SK-N-SH (cell line): ENCODE results near the gene OR56A5. TPM values are rescaled to one million over a fixed set of nuclear protein-coding genes. Genes with fewer than 3 reads are reported as not detected.
"Not testable (repeated sequence)": the region's sequence is repeated elsewhere in the genome, so short reads cannot be mapped to it uniquely, and the experiment has no call there.

Source experiments
- CTCF ChIA-PET: fragments of 300-600, 350-600 bp; formaldehyde crosslinking; extraction: SDS; loops from one replicate; lab custom pipeline; 2021; lab: Yijun Ruan, JAX
- POLR2A ChIA-PET: fragments of 350-600 bp; sonication (Branson Sonifier 250); formaldehyde crosslinking; extraction: SDS; loops from one replicate; lab custom pipeline; 2020; ENCODE audit warnings: antibody characterized with exemption, inconsistent platforms; lab: Yijun Ruan, JAX
- DNase-seq: peaks from one replicate; pipeline ENCODE4 v3.0.0; 2012
- H2AFZ ChIP-seq: fragments of 200-600 bp; sonication (generic); 2 replicates; pipeline ENCODE4 v1.8.1; 2016; ENCODE audit warnings: antibody characterized with exemption, mild to moderate bottlenecking, low read depth
- H3F3A ChIP-seq: fragments of 200-600 bp; sonication (generic); replicated peaks from 2 replicates; pipeline ENCODE3; 2016; ENCODE audit warnings: antibody characterized with exemption, mild to moderate bottlenecking; ENCODE audit not compliant: insufficient read depth
- H3K27ac ChIP-seq, 2 experiments: fragments of 200-500 bp in 1 of 2; fragments of 200-600 bp in 1 of 2; sonication (Bioruptor generic) in 1 of 2; sonication (generic), shearing (Covaris generic) in 1 of 2; 2 replicates each; pipeline versions ENCODE4 v1.5.1 to v1.6.1; 2014 to 2016; ENCODE audit warnings: low read depth in 2 of 2, inconsistent platforms in 1 of 2, low read length in 1 of 2, mild to moderate bottlenecking in 1 of 2, mixed read lengths in 1 of 2
- H3K27me3 ChIP-seq: fragments of 200-600 bp; sonication (generic), shearing (Covaris generic); 2 replicates; pipeline ENCODE4 v1.6.1; 2016; ENCODE audit warnings: mixed run types; ENCODE audit not compliant: insufficient read depth
- H3K36me3 ChIP-seq, 2 experiments: fragments of 200-500 bp in 1 of 2; fragments of 200-600 bp in 1 of 2; sonication (Bioruptor generic) in 1 of 2; sonication (generic) in 1 of 2; replicated peaks in 1 of 2; 2 replicates each; pipeline versions ENCODE3 to v1.5.1; 2014 to 2016; ENCODE audit warnings: low read length in 1 of 2, mild to moderate bottlenecking in 1 of 2; ENCODE audit not compliant: insufficient read depth in 2 of 2, control insufficient read depth in 1 of 2
- H3K4me1 ChIP-seq, 2 experiments: fragments of 200-500 bp in 1 of 2; fragments of 200-600 bp in 1 of 2; sonication (Bioruptor generic) in 1 of 2; sonication (generic), shearing (Covaris generic) in 1 of 2; 2 replicates each; pipeline versions ENCODE4 v1.5.1 to v1.6.1; 2014 to 2016; ENCODE audit warnings: low read depth in 1 of 2, low read length in 1 of 2, mixed run types in 1 of 2; ENCODE audit not compliant: insufficient read depth in 2 of 2, control insufficient read depth in 1 of 2
- H3K4me2 ChIP-seq: fragments of 200-600 bp; sonication (generic), shearing (Covaris generic); 2 replicates; pipeline ENCODE4 v1.6.1; 2017; ENCODE audit warnings: mixed run types
- H3K4me3 ChIP-seq, 2 experiments: fragments of 200-500 bp in 1 of 2; fragments of 200-600 bp in 1 of 2; sonication (Bioruptor generic) in 1 of 2; sonication (generic), shearing (Covaris generic) in 1 of 2; 2 replicates each; pipeline versions ENCODE4 v1.5.1 to v1.8.1; 2014 to 2016; ENCODE audit warnings: low read depth in 2 of 2, inconsistent platforms in 1 of 2, low read length in 1 of 2, mild to moderate bottlenecking in 1 of 2, mixed read lengths in 1 of 2, moderate library complexity in 1 of 2
- H3K79me2 ChIP-seq: fragments of 200-600 bp; sonication (generic); 2 replicates; pipeline ENCODE4 v1.8.1; 2017; ENCODE audit warnings: mild to moderate bottlenecking; ENCODE audit not compliant: insufficient read depth
- H3K9ac ChIP-seq: fragments of 200-600 bp; sonication (generic); 2 replicates; pipeline ENCODE4 v1.6.1; 2017; ENCODE audit warnings: mixed run types
- H3K9me2 ChIP-seq: fragments of 200-600 bp; sonication (generic); 2 replicates; pipeline ENCODE4 v1.6.1; 2017; ENCODE audit warnings: mixed run types
- H3K9me3 ChIP-seq: fragments of 200-600 bp; sonication (generic); 2 replicates; pipeline ENCODE4 v1.6.1; 2017; ENCODE audit warnings: mixed run types, mild to moderate bottlenecking, moderate library complexity
- H4K20me1 ChIP-seq: fragments of 200-600 bp; sonication (generic); 2 replicates; pipeline ENCODE4 v1.6.1; 2017; ENCODE audit warnings: mild to moderate bottlenecking, mixed run types; ENCODE audit not compliant: insufficient read depth
- CHD2 ChIP-seq: fragments of 150-350 bp; IDR thresholded peaks from 2 replicates; pipeline ENCODE4 v1.6.1; 2018; ENCODE audit warnings: low read length; ENCODE audit not compliant: partially characterized antibody
- EP300 ChIP-seq, 2 experiments: IDR thresholded peaks; 2 replicates each; pipeline versions ENCODE4 v1.4.0 to v1.6.1; 2012; ENCODE audit warnings: borderline replicate concordance in 1 of 2, low read depth in 1 of 2, low read length in 1 of 2
- EZH2phosphoT487 ChIP-seq: fragments of 200-600 bp; sonication (generic); IDR thresholded peaks from 2 replicates; pipeline ENCODE4 v1.6.1; 2017; ENCODE audit warnings: low read depth, mixed run types, mild to moderate bottlenecking, antibody characterized with exemption, moderate library complexity, borderline replicate concordance
- FOSL2 ChIP-seq: IDR thresholded peaks from 2 replicates; pipeline ENCODE4 v1.4.0; 2012; ENCODE audit warnings: low read depth, mild to moderate bottlenecking, moderate library complexity, borderline replicate concordance
- FOXJ3 ChIP-seq: sonication (generic); formaldehyde crosslinking; IDR thresholded peaks from 2 replicates; pipeline ENCODE4 v1.5.1; 2020; ENCODE audit warnings: mild to moderate bottlenecking, missing genetic modification reagents
- FOXM1 ChIP-seq: IDR thresholded peaks from 2 replicates; pipeline ENCODE4 v1.4.0; 2012; ENCODE audit warnings: low read depth, mild to moderate bottlenecking
- GABPA ChIP-seq: IDR thresholded peaks from 2 replicates; pipeline ENCODE4 v1.4.0; 2012; ENCODE audit warnings: low read depth, mild to moderate bottlenecking
- GATA2 ChIP-seq: sonication (generic); formaldehyde crosslinking; IDR thresholded peaks from 2 replicates; pipeline ENCODE4 v1.5.0; 2020; ENCODE audit warnings: mild to moderate bottlenecking, missing genetic modification reagents
- IRF3 ChIP-seq: fragments of 150-350 bp; IDR thresholded peaks from 2 replicates; pipeline ENCODE4 v1.6.1; 2016; ENCODE audit warnings: mild to moderate bottlenecking, low read depth, low read length
- JUND ChIP-seq: IDR thresholded peaks from 2 replicates; pipeline ENCODE4 v1.4.0; 2012
- PBX3 ChIP-seq: IDR thresholded peaks from 2 replicates; pipeline ENCODE4; 2012
- POLR2AphosphoS5 ChIP-seq: IDR thresholded peaks from 2 replicates; pipeline ENCODE4 v1.6.1; 2012; ENCODE audit warnings: low read depth, low read length
- RFX5 ChIP-seq: IDR thresholded peaks from 2 replicates; pipeline ENCODE4 v1.6.1; 2012; ENCODE audit warnings: mild to moderate bottlenecking, improper control_type of control experiment, low read length
- SIN3A ChIP-seq: IDR thresholded peaks from 2 replicates; pipeline ENCODE4 v1.6.1; 2012; ENCODE audit warnings: low read depth, mild to moderate bottlenecking, low read length, moderate library complexity, borderline replicate concordance
- SMC3 ChIP-seq: IDR thresholded peaks from 2 replicates; pipeline ENCODE4 v1.6.1; 2012; ENCODE audit warnings: low read depth, low read length, improper control_type of control experiment
- TCF12 ChIP-seq: IDR thresholded peaks from 2 replicates; pipeline ENCODE4 v1.4.0; 2012
- TEAD4 ChIP-seq: IDR thresholded peaks from 2 replicates; pipeline ENCODE4 v1.4.0; 2012; ENCODE audit warnings: mild to moderate bottlenecking, borderline replicate concordance; ENCODE audit not compliant: insufficient read depth
- YY1 ChIP-seq: IDR thresholded peaks from 2 replicates; pipeline ENCODE4 v1.4.0; 2012; ENCODE audit warnings: low read depth, mild to moderate bottlenecking
- WGBS: methylation state at CpG from one replicate; pipeline ENCODE4 v1.1.6; 2017; ENCODE audit warnings: low lambda C conversion rate; 5-methylcytosine and 5-hydroxymethylcytosine counted together
- polyA plus RNA-seq, 3 experiments: library from polyadenylated mRNA; depleted of rRNA; stranded (reverse); fragments of >200 nt; gene quantifications; 2 replicates each; pipeline ENCODE4 v1.2.3, GENCODE V29; 2012
- TF ChIP-seq, protein P1 (sequence below): fragments of 200-600 bp; sonication (generic); IDR thresholded peaks from 2 replicates; pipeline ENCODE4 v1.6.1; 2017; ENCODE audit warnings: antibody characterized with exemption, mild to moderate bottlenecking, moderate library complexity
- TF ChIP-seq, protein P2 (sequence below): IDR thresholded peaks from 2 replicates; pipeline ENCODE4 v1.6.1; 2012; ENCODE audit warnings: mild to moderate bottlenecking, low read depth, low read length, moderate library complexity

The OR56A5 gene
- polyA plus RNA-seq, 1 of the 3 experiments (the other 2 are of a cell fraction) = not detected

DNA sequence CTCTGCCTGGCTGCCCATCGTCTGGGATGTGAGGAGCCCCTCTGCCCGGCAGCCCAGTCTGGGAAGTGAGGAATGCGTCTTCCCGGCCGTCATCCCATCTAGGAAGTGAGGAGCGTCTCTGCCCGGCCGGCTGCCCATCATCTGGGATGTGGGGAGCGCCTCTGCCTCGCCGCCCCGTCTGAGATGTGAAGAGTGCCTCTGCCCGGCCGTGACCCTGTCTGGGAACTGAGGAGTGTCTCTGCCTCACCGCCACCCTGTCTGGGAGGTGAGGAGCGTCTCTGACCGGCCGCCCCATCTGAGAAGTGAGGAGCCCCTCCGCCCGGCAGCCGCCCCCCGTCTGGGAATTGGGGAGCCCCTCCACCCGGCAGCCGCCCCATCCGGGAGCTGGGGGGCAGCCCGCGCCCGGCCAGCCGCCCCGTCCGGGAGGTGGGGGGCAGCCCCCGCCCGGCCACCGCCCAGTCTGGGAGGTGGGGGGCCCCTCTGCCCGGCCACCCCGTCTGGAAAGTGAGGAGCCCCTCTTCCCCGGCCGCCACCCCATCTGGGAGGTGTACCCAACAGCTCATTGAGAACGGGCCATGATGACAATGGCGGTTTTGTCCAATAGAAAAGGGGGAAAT is 7.5 kb downstream of the OR56A5 start:
- DNase-seq, H3K4me1 ChIP-seq, H3K9me2 ChIP-seq, H3K79me2 ChIP-seq, H3F3A ChIP-seq, H3K9ac ChIP-seq, H4K20me1 ChIP-seq, H3K4me3 ChIP-seq, H2AFZ ChIP-seq, H3K4me2 ChIP-seq, H3K9me3 ChIP-seq, H3K27ac ChIP-seq, H3K36me3 ChIP-seq, H3K27me3 ChIP-seq, POLR2A ChIA-PET: not testable (repeated sequence)
- WGBS = 30% methylated on average over 9 of the region's 40 CpGs
- CTCF ChIA-PET = interaction anchor here (1.0 kb wide), 1 partner anchor 494 kb away, joined by 3 read pairs; no protein-coding TSS in a partner anchor

GRCh38 chr11:5955586-5955985 is 12.7 kb downstream of the OR56A5 start:
- no peak for DNase-seq
- no peaks in the 10 kb centered on the region for H3K4me1 ChIP-seq
- no peak overlapping the region for H3K4me2 ChIP-seq
- 12% methylated on average over 3 of the region's 3 CpGs for WGBS
- H3F3A ChIP-seq = no peaks in the 10 kb centered on the region
- no peaks in the 10 kb centered on the region for H4K20me1 ChIP-seq
- CTCF ChIA-PET = no interaction called here
- TF ChIP-seq EP300 (IDR thresholded peaks at IDR 0.05; ENCODE audit: borderline replicate concordance in 1 of 2, low read depth in 1 of 2, low read length in 1 of 2) (no peak), PBX3 (no peak), GATA2 (CRISPR knock-in tag) (no peak), SIN3A (no peak), RFX5 (no peak), FOXM1 (no peak), TCF12 (no peak), EZH2phosphoT487 (no peak), JUND (no peak), SMC3 (no peak), GABPA (no peak), CHD2 (no peak), IRF3 (no peak), FOSL2 (no peak), FOXJ3 (CRISPR knock-in tag) (no peak), TEAD4 (no peak), POLR2AphosphoS5 (no peak), YY1 (no peak)
- TF ChIP-seq, protein P1, sequence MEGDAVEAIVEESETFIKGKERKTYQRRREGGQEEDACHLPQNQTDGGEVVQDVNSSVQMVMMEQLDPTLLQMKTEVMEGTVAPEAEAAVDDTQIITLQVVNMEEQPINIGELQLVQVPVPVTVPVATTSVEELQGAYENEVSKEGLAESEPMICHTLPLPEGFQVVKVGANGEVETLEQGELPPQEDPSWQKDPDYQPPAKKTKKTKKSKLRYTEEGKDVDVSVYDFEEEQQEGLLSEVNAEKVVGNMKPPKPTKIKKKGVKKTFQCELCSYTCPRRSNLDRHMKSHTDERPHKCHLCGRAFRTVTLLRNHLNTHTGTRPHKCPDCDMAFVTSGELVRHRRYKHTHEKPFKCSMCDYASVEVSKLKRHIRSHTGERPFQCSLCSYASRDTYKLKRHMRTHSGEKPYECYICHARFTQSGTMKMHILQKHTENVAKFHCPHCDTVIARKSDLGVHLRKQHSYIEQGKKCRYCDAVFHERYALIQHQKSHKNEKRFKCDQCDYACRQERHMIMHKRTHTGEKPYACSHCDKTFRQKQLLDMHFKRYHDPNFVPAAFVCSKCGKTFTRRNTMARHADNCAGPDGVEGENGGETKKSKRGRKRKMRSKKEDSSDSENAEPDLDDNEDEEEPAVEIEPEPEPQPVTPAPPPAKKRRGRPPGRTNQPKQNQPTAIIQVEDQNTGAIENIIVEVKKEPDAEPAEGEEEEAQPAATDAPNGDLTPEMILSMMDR = no peak
- TF ChIP-seq, protein P2, sequence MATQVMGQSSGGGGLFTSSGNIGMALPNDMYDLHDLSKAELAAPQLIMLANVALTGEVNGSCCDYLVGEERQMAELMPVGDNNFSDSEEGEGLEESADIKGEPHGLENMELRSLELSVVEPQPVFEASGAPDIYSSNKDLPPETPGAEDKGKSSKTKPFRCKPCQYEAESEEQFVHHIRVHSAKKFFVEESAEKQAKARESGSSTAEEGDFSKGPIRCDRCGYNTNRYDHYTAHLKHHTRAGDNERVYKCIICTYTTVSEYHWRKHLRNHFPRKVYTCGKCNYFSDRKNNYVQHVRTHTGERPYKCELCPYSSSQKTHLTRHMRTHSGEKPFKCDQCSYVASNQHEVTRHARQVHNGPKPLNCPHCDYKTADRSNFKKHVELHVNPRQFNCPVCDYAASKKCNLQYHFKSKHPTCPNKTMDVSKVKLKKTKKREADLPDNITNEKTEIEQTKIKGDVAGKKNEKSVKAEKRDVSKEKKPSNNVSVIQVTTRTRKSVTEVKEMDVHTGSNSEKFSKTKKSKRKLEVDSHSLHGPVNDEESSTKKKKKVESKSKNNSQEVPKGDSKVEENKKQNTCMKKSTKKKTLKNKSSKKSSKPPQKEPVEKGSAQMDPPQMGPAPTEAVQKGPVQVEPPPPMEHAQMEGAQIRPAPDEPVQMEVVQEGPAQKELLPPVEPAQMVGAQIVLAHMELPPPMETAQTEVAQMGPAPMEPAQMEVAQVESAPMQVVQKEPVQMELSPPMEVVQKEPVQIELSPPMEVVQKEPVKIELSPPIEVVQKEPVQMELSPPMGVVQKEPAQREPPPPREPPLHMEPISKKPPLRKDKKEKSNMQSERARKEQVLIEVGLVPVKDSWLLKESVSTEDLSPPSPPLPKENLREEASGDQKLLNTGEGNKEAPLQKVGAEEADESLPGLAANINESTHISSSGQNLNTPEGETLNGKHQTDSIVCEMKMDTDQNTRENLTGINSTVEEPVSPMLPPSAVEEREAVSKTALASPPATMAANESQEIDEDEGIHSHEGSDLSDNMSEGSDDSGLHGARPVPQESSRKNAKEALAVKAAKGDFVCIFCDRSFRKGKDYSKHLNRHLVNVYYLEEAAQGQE = no peak
- no peaks in the 10 kb centered on the region for H3K9me2 ChIP-seq
- no peaks in the 10 kb centered on the region for H3K79me2 ChIP-seq
- H3K9ac ChIP-seq = no peak overlapping the region
- H3K9me3 ChIP-seq = no peaks in the 10 kb centered on the region
- POLR2A ChIA-PET = no interaction called here
- no peaks in the 10 kb centered on the region for H3K27me3 ChIP-seq
- no peak overlapping the region for H3K27ac ChIP-seq
- H3K4me3 ChIP-seq = no peak overlapping the region
- no peak overlapping the region for H2AFZ ChIP-seq
- no peaks in the 10 kb centered on the region for H3K36me3 ChIP-seq
